Panc1 (cell line): ENCODE results near the gene TAB3. TPM values are rescaled to one million over a fixed set of nuclear protein-coding genes. Genes with fewer than 3 reads are reported as not detected.

Experiments used
- ATAC-seq: fragments of 200-7000 bp; cut with Tn5 transposase; 2 replicates; pipeline ENCODE4 v1.9.1; 2020; ENCODE audit warnings: mild to moderate bottlenecking, moderate library complexity
- BruUV-seq: library from RNA; stranded (reverse); fragments of 400-500 nt; replicated peaks from 2 replicates; lab custom pipeline; 2021; lab: Mats Ljungman, UMichigan
- CTCF ChIA-PET: fragments of 300-600 bp; sonication (Branson Sonifier 250); formaldehyde crosslinking; loops from one replicate; lab custom pipeline; 2022; ENCODE audit warnings: antibody characterized with exemption; lab: Charles Lee
- POLR2A ChIA-PET: fragments of 300-600 bp; sonication (Branson Sonifier 250); formaldehyde crosslinking; loops from one replicate; lab custom pipeline; 2022; ENCODE audit warnings: antibody characterized with exemption; lab: Charles Lee
- DNase-seq: peaks from one replicate; pipeline ENCODE4 v3.0.0-alpha.2; 2010; ENCODE audit warnings: low read depth, low spot score
- H3K27ac ChIP-seq: 2 replicates; pipeline ENCODE4 v1.5.1; 2011; ENCODE audit warnings: mild to moderate bottlenecking, low read length, inconsistent platforms
- H3K27me3 ChIP-seq: fragments of 200-500 bp; sonication (Bioruptor generic); 2 replicates; pipeline ENCODE4 v1.6.0; 2014; ENCODE audit warnings: low read length, inconsistent platforms; ENCODE audit not compliant: control insufficient read depth, insufficient read depth
- H3K36me3 ChIP-seq: fragments of 200-500 bp; sonication (Bioruptor generic); 2 replicates; pipeline ENCODE4 v1.5.1; 2014; ENCODE audit warnings: inconsistent platforms, mild to moderate bottlenecking, low read length, moderate library complexity; ENCODE audit not compliant: control insufficient read depth, insufficient read depth
- H3K4me1 ChIP-seq: 2 replicates; pipeline ENCODE4 v1.5.1; 2011; ENCODE audit warnings: inconsistent platforms, mild to moderate bottlenecking, low read length, moderate library complexity; ENCODE audit not compliant: control insufficient read depth, insufficient read depth
- H3K4me3 ChIP-seq, 2 experiments: 2 replicates each; pipeline ENCODE4 v1.5.1; 2011 to 2012; ENCODE audit warnings: low read depth in 2 of 2, low read length in 2 of 2, mild to moderate bottlenecking in 2 of 2, inconsistent platforms in 1 of 2, moderate library complexity in 1 of 2
- H3K9me3 ChIP-seq: fragments of 200-500 bp; sonication (Bioruptor generic); 2 replicates; pipeline ENCODE4 v1.5.1; 2014; ENCODE audit warnings: low read depth, mild to moderate bottlenecking, inconsistent platforms, low read length, moderate library complexity; ENCODE audit not compliant: control insufficient read depth, insufficient read depth
- POLR2AphosphoS5 ChIP-seq: IDR thresholded peaks from 2 replicates; pipeline ENCODE4 v1.6.1; 2012; ENCODE audit warnings: mild to moderate bottlenecking, low read depth, low read length, moderate library complexity
- SIN3A ChIP-seq: IDR thresholded peaks from 2 replicates; pipeline ENCODE4 v1.6.1; 2012; ENCODE audit warnings: low read depth, mild to moderate bottlenecking, low read length, moderate library complexity, borderline replicate concordance; ENCODE audit not compliant: insufficient read depth
- TCF7L2 ChIP-seq: IDR thresholded peaks from 2 replicates; pipeline ENCODE4 v1.6.1; 2011; ENCODE audit warnings: mild to moderate bottlenecking, low read depth, low read length, inconsistent platforms
- in situ Hi-C: cut with HindIII; loops from 2 replicates; pipeline ENCODE4 v1.10.0; 2016; ENCODE audit warnings: low sequenced_read_pairs, low pct_unique_long_range_greater_than_20kb
- intact Hi-C: fragments of 100-400 bp; cut with micrococcal nuclease; formaldehyde crosslinking; loops from one replicate; pipeline ENCODE4 v1.10.0; 2022; ENCODE audit not compliant: unreplicated experiment
- total RNA-seq: library from RNA; stranded (reverse); gene quantifications from one replicate; pipeline ENCODE4 v1.2.1, GENCODE V29; 2021; ENCODE audit not compliant: unreplicated experiment
- TF ChIP-seq, protein P1 (sequence below), 2 experiments: IDR thresholded peaks; 2 replicates each; pipeline ENCODE4 v1.6.1; 2011 to 2012; ENCODE audit warnings: low read depth in 2 of 2, control low read depth in 1 of 2, low read length in 1 of 2, mild to moderate bottlenecking in 1 of 2, moderate library complexity in 1 of 2; ENCODE audit not compliant: insufficient read depth in 1 of 2
- TF ChIP-seq, protein P2 (sequence below): fragments of 450-650 bp; IDR thresholded peaks from 2 replicates; pipeline ENCODE4 v1.5.1; 2017; ENCODE audit warnings: mild to moderate bottlenecking

The TAB3 gene
- total RNA-seq, 1 experiment from 2014 or later, result 7.7 TPM

DNA sequence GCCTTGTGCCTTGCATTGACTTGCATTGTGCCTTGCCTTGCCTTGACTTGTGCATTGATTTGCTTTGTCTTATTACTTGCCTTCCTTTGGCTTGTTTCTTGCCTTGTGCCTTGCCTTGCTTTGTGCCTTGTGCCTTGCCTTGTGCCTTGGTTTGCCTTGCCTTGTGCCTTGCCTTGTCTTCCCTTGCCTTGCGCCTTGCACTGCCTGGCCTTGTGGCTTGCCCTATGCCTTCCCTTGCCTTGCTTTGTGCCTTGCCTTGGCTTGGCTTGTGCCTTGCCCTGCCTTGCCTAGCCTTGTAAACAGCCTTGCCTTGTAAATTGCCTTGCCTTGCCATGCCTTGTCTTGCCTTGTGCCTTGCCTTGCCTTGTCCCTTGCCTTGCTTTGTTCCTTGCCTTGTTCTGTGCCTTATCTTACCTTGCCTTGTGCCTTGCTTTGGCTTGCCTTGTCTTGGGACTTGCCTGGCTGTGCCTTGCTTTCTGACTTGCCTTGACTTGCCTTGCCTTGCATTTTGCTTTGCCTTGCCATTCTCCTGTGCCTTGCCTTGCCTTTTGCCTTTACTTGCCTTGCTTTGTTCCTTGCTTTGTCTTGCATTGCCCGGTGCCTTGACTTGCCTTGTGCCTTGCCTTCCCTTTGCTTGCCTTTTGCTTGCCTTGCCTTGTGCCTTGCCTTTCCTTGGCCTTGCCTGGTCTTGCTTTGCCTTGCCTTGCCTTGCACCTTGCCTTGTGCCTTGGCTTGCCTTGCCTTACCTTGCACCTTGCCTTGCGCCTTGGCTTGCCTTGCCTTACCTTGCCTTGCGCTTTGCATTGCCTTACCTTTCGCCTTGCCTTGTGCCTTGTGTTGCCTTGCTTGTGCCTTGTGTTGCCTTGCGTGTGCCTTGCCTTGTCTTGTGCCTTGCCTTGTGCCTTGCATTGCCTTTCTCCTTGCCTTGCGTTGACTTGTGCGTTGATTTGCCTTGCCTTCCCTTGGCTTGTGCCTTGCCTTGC is 97.5 kb downstream of the TAB3 start:
- Histone ChIP-seq H3K27me3 (no peaks in the 10 kb centered on the region), H3K9me3 (no peaks in the 10 kb centered on the region), H3K27ac (no peak overlapping the region), H3K36me3 (no peaks in the 10 kb centered on the region), H3K4me1 (no peaks in the 10 kb centered on the region), H3K4me3 (no peak overlapping the region)
- ATAC-seq, result no peak
- CTCF ChIA-PET, result no interaction called here
- intact Hi-C loops, result no loop called here
- in situ Hi-C loops, result no loop called here
- TF ChIP-seq SIN3A (no peak), TCF7L2 (no peak), POLR2AphosphoS5 (no peak)
- TF ChIP-seq, protein P1, sequence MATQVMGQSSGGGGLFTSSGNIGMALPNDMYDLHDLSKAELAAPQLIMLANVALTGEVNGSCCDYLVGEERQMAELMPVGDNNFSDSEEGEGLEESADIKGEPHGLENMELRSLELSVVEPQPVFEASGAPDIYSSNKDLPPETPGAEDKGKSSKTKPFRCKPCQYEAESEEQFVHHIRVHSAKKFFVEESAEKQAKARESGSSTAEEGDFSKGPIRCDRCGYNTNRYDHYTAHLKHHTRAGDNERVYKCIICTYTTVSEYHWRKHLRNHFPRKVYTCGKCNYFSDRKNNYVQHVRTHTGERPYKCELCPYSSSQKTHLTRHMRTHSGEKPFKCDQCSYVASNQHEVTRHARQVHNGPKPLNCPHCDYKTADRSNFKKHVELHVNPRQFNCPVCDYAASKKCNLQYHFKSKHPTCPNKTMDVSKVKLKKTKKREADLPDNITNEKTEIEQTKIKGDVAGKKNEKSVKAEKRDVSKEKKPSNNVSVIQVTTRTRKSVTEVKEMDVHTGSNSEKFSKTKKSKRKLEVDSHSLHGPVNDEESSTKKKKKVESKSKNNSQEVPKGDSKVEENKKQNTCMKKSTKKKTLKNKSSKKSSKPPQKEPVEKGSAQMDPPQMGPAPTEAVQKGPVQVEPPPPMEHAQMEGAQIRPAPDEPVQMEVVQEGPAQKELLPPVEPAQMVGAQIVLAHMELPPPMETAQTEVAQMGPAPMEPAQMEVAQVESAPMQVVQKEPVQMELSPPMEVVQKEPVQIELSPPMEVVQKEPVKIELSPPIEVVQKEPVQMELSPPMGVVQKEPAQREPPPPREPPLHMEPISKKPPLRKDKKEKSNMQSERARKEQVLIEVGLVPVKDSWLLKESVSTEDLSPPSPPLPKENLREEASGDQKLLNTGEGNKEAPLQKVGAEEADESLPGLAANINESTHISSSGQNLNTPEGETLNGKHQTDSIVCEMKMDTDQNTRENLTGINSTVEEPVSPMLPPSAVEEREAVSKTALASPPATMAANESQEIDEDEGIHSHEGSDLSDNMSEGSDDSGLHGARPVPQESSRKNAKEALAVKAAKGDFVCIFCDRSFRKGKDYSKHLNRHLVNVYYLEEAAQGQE (IDR thresholded peaks at IDR 0.05; ENCODE audit: insufficient read depth in 1 of 2, low read depth in 2 of 2, low read length in 1 of 2), result no peak
- TF ChIP-seq, protein P2, sequence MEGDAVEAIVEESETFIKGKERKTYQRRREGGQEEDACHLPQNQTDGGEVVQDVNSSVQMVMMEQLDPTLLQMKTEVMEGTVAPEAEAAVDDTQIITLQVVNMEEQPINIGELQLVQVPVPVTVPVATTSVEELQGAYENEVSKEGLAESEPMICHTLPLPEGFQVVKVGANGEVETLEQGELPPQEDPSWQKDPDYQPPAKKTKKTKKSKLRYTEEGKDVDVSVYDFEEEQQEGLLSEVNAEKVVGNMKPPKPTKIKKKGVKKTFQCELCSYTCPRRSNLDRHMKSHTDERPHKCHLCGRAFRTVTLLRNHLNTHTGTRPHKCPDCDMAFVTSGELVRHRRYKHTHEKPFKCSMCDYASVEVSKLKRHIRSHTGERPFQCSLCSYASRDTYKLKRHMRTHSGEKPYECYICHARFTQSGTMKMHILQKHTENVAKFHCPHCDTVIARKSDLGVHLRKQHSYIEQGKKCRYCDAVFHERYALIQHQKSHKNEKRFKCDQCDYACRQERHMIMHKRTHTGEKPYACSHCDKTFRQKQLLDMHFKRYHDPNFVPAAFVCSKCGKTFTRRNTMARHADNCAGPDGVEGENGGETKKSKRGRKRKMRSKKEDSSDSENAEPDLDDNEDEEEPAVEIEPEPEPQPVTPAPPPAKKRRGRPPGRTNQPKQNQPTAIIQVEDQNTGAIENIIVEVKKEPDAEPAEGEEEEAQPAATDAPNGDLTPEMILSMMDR, result no peak
- no peak for DNase-seq
- POLR2A ChIA-PET, result no interaction called here
- BruUV-seq, result no TSS peak

DNA sequence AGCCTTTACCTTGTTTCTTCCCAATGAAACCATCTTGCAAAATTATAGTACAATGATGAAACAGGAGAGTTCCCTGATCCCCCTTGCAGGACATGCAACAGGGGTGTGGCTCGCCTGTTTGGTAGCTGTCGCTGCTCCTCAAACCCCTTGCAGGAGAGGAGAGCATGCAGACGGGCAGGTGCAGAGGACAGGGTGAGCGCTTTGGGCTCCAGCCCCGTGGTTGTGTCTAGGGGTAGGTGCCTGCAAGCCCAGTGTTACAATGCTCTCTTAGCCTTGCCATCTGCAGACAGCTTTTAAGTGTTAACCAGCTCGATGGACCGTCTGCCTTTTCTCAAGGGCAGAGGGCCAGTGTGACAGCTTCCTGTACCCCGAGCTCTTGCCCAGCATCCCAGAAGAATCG is 102.0 kb downstream of the TAB3 start:
- in situ Hi-C loops, result no loop called here
- H3K36me3 ChIP-seq, result no peaks in the 10 kb centered on the region
- POLR2A ChIA-PET, result no interaction called here
- BruUV-seq, result no TSS peak
- H3K4me3 ChIP-seq, result no peak overlapping the region
- intact Hi-C loops, result no loop called here
- CTCF ChIA-PET, result no interaction called here
- DNase-seq, result no peak
- H3K27me3 ChIP-seq, result no peaks in the 10 kb centered on the region
- TF ChIP-seq, protein P1 (IDR thresholded peaks at IDR 0.05; ENCODE audit: insufficient read depth in 1 of 2, low read depth in 2 of 2, low read length in 1 of 2), result no peak
- H3K4me1 ChIP-seq, result no peaks in the 10 kb centered on the region
- no peaks in the 10 kb centered on the region for H3K9me3 ChIP-seq
- no peak overlapping the region for H3K27ac ChIP-seq
- no peak for ATAC-seq
